NCI-H146 (cell line): ENCODE results near the gene NUP107.
A peak's percentile ranks its signal among the peaks of the same experiment; 100 is the strongest.

Experiments used
- DNase-seq: peaks from one replicate; lab custom pipeline; 2025; lab: John Stamatoyannopoulos, UW

NUP107 gene

GRCh38 chr12:68775121-68775630, 88.4 kb downstream of the NUP107 start:
- no peak for DNase-seq

- DNase-seq, result no peak
Observed at GRCh38 chr12:68776976-68777610, 90.3 kb downstream of the NUP107 start.

GRCh38 chr12:68779280-68779679, 92.5 kb downstream of the NUP107 start:
- DNase-seq, result no peak

GRCh38 chr12:68780731-68781130, 94.0 kb downstream of the NUP107 start:
- no peak for DNase-seq

- DNase-seq, result no peak
Observed at GRCh38 chr12:68781728-68782127, 95.0 kb downstream of the NUP107 start.

- no peak for DNase-seq
Observed at GRCh38 chr12:68784015-68784414, 97.2 kb downstream of the NUP107 start.

GRCh38 chr12:68785358-68785757, 98.6 kb downstream of the NUP107 start:
- no peak for DNase-seq

- DNase-seq, result no peak
Observed at GRCh38 chr12:68785823-68786222, 99.0 kb downstream of the NUP107 start.

- no peak for DNase-seq
Observed at GRCh38 chr12:68786929-68787328, 100.2 kb downstream of the NUP107 start.

GRCh38 chr12:68788554-68789143, 101.9 kb downstream of the NUP107 start:
- no peak for DNase-seq

GRCh38 chr12:68789144-68789878, 102.5 kb downstream of the NUP107 start:
- no peak for DNase-seq

GRCh38 chr12:68790081-68790951, 103.5 kb downstream of the NUP107 start:
- no peak for DNase-seq

- DNase-seq, result no peak
Observed at GRCh38 chr12:68790952-68791234, 104.1 kb downstream of the NUP107 start.

- DNase-seq, result no peak
Observed at GRCh38 chr12:68791897-68792481, 105.2 kb downstream of the NUP107 start.

GRCh38 chr12:68792952-68793351, 106.2 kb downstream of the NUP107 start:
- DNase-seq, result peak; percentile 7

GRCh38 chr12:68793436-68793835, 106.7 kb downstream of the NUP107 start:
- no peak for DNase-seq

- DNase-seq, result no peak
Observed at GRCh38 chr12:68793975-68794652, 107.3 kb downstream of the NUP107 start.

- no peak for DNase-seq
Observed at GRCh38 chr12:68794653-68795251, 108.0 kb downstream of the NUP107 start.
